Stimulated activated CD4-positive, alpha-beta T cell treated with anti-CD3 and anti-CD28 coated beads, TNF-alpha, amount 100 ng/mL, for 24 hours (primary cell): ENCODE measurements around the gene NLRX1.
A peak's percentile ranks its signal among the peaks of the same experiment; 100 is the strongest.
"Not testable (repeated sequence)": the region's sequence is repeated elsewhere in the genome, so short reads cannot be mapped to it uniquely, and the experiment has no call there.

Experiments used
- DNase-seq, 3 experiments: peaks; one replicate each; pipeline ENCODE4 v3.0.0-alpha.2; 2020; ENCODE audit warnings: low read depth in 3 of 3

Gene NLRX1

DNA sequence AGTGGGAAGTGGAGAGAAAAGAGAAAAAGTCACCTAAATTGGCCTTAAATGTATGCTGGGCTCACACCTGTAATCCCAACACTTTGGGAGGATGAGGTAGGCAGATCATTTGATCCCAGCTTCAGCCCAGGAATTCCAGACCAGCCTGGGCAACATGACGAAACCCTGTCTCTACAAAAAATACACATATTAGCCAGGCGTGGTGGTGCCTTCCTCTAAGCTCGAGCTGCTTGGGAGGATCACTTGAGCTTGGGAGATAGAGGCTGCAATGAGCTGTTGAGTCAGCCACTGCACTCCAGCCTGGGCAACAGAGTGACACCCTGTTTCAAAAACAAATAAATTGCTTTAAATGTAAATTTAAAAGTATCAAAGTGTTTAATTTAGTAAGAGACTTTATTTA, 41.5 kb downstream of the NLRX1 start:
- DNase-seq = no peak

GRCh38 chr11:119218141-119218878, 49.8 kb downstream of the NLRX1 start:
- DNase-seq = peak in 1 of 3 experiments; percentile 11

GRCh38 chr11:119222308-119222707, 53.8 kb downstream of the NLRX1 start:
- DNase-seq = no peak

GRCh38 chr11:119222891-119223290, 54.4 kb downstream of the NLRX1 start:
- DNase-seq = no peak

- no peak for DNase-seq
These were observed 55.3 kb downstream of the NLRX1 start for GRCh38 chr11:119223856-119224255.

DNA sequence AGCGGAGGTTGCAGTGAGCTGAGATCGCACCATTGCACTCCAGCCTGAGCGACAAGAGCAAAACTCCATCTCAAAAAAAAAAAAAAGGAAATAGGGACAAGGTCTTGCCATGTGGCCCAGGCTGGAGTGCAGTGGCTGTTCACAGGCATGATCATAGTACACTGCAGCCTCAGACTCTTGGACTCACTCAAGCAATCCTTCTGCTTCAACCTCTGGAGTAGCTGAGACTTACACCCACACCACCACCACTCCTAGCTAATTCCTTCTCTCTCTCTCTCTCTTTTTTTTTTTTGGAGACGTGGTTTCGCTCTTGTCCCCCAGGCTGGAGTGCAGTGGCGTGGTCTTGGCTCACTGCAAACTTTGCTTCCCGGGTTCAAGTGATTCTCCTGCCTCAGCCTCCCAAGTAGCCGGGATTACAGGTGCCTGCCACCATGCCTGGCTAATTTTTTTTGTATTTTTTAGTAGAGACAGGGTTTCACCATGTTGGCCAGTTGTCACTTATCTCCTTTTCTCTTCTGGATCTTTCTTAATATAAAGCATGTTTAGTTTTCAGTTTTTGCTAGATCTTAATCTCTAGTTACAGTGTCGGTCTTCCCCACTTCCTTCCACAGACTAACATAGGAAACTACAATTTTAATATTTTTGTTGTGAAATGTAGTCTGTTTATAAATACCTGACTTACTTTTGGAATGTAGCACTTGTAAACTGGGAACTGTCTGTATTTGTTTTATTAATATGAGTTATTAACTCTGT, 60.2 kb downstream of the NLRX1 start:
- not testable (repeated sequence) for DNase-seq

GRCh38 chr11:119229288-119229672, 60.8 kb downstream of the NLRX1 start:
- DNase-seq = no peak

- DNase-seq = no peak
These were observed 61.2 kb downstream of the NLRX1 start for GRCh38 chr11:119229741-119230140.
